PFSK-1 (cell line): Measurements from ENCODE around the gene MAPKAPK3.

Source experiments
- FOXP2 ChIP-seq: optimal IDR thresholded peaks from 2 replicates; pipeline ENCODE3; 2011; ENCODE audit warnings: borderline replicate concordance, control low read depth, inconsistent platforms; ENCODE audit not compliant: insufficient read depth; ENCODE audit errors: extremely low read length, extremely low read depth
- POLR2AphosphoS5 ChIP-seq: IDR thresholded peaks from 2 replicates; pipeline ENCODE4 v1.6.1; 2012; ENCODE audit warnings: low read depth, mild to moderate bottlenecking, control low read depth, low read length, moderate library complexity
- SIN3A ChIP-seq: IDR thresholded peaks from 2 replicates; pipeline ENCODE4 v1.6.1; 2012; ENCODE audit warnings: mild to moderate bottlenecking, low read length, moderate library complexity, borderline replicate concordance; ENCODE audit not compliant: insufficient read depth
- TAF1 ChIP-seq: IDR thresholded peaks from 2 replicates; pipeline ENCODE4 v1.6.1; 2012; ENCODE audit warnings: low read length, control low read depth, borderline replicate concordance; ENCODE audit not compliant: insufficient read depth
- TF ChIP-seq, protein P1 (sequence below), 2 experiments: IDR thresholded peaks; 2 replicates each; pipeline versions ENCODE4 v1.6.1 to v1.8.0; 2011 to 2012; ENCODE audit warnings: low read depth in 2 of 2, low read length in 2 of 2, control low read depth in 1 of 2, inconsistent platforms in 1 of 2, mild to moderate bottlenecking in 1 of 2, moderate library complexity in 1 of 2; ENCODE audit not compliant: insufficient read depth in 1 of 2

Gene MAPKAPK3

DNA sequence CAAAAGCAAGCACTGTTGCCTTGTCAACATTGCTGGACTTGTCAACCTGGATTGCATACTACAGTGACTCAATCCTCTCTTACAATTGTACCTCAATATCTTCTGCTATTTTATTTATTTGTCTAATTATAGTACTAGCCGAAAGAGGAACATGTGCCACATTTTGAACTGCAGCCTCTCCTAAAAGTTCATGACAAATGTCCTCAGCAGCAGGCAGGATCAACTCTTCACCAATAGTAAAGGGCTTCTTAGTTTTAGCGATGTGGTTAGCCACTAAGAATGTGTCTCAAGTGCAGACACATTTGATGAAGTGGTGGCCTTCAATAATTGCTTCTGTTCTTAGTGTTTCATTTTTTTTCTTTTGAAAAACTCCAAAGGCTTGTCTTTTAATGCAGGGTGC is 71.0 kb downstream of the MAPKAPK3 start:
- no peak for TF ChIP-seq TAF1
- no peak for TF ChIP-seq POLR2AphosphoS5
- no peak for TF ChIP-seq FOXP2
- TF ChIP-seq SIN3A = no peak
- TF ChIP-seq, protein P1, sequence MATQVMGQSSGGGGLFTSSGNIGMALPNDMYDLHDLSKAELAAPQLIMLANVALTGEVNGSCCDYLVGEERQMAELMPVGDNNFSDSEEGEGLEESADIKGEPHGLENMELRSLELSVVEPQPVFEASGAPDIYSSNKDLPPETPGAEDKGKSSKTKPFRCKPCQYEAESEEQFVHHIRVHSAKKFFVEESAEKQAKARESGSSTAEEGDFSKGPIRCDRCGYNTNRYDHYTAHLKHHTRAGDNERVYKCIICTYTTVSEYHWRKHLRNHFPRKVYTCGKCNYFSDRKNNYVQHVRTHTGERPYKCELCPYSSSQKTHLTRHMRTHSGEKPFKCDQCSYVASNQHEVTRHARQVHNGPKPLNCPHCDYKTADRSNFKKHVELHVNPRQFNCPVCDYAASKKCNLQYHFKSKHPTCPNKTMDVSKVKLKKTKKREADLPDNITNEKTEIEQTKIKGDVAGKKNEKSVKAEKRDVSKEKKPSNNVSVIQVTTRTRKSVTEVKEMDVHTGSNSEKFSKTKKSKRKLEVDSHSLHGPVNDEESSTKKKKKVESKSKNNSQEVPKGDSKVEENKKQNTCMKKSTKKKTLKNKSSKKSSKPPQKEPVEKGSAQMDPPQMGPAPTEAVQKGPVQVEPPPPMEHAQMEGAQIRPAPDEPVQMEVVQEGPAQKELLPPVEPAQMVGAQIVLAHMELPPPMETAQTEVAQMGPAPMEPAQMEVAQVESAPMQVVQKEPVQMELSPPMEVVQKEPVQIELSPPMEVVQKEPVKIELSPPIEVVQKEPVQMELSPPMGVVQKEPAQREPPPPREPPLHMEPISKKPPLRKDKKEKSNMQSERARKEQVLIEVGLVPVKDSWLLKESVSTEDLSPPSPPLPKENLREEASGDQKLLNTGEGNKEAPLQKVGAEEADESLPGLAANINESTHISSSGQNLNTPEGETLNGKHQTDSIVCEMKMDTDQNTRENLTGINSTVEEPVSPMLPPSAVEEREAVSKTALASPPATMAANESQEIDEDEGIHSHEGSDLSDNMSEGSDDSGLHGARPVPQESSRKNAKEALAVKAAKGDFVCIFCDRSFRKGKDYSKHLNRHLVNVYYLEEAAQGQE (IDR thresholded peaks at IDR 0.05; ENCODE audit: insufficient read depth in 1 of 2, low read depth in 2 of 2, low read length in 2 of 2) = no peak

DNA sequence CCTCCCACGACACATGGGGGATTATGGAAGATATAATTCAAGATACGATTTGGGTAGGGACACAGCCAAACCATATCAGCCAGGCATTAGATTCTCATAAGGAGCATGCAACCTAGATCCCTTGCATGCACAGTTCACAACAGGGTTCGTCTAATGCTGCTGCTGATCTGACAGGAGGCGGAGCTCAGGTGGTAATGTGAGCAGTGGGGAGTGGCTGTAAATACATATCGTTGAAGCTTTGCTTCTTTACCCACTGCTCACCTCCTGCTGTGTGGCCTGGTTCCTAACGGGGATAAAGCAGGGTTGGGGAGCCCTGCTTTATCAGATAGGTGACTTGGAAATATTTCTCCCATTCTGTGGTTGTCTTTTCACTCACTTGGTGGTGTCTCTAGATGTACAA is 72.6 kb downstream of the MAPKAPK3 start:
- TF ChIP-seq POLR2AphosphoS5 (no peak), TAF1 (no peak), SIN3A (no peak), FOXP2 (no peak)
- TF ChIP-seq, protein P1 (IDR thresholded peaks at IDR 0.05; ENCODE audit: insufficient read depth in 1 of 2, low read depth in 2 of 2, low read length in 2 of 2) = no peak

DNA sequence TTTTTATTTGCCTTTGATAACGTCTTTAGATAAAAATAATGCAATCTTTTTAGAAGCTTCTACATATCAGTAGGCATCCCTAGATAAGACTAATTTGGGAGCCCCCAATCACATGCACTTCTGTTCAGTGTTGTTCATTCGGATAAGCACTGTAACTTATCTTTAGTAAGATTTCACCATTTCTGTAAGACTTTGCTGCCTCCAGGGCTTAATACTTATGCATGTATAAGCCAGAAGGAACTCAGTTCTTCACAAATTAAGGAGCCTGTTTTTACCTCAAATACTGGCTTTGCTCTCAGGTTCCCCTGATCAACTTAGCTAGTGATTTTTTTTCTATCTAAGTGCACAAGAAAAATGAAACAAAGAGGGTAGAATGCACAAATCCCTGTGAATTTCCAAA is 78.1 kb downstream of the MAPKAPK3 start:
- TF ChIP-seq TAF1 = no peak
- no peak for TF ChIP-seq SIN3A
- TF ChIP-seq FOXP2 = no peak
- TF ChIP-seq, protein P1 (IDR thresholded peaks at IDR 0.05; ENCODE audit: insufficient read depth in 1 of 2, low read depth in 2 of 2, low read length in 2 of 2) = no peak
- no peak for TF ChIP-seq POLR2AphosphoS5

DNA sequence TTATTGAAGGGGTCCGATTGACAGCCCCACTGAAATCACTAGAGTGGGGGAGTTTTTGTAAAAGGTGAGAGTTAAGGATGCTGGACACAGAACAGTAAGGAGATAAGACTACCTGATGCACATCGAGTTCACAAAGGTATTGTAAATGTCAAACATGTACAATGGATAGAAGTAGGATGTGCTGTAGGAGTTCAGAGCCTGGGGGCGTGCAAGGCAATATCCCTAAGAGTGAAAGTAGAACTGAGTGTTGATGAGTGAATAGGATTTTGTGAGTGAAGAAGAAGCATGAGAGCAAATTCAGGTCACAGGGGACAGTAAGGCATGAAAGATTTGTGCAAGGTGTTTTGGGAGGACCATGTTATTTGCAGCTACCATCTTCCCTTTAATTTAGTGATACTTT is 79.3 kb downstream of the MAPKAPK3 start:
- TF ChIP-seq POLR2AphosphoS5 (no peak), TAF1 (no peak), FOXP2 (no peak), SIN3A (no peak)
- TF ChIP-seq, protein P1 (IDR thresholded peaks at IDR 0.05; ENCODE audit: insufficient read depth in 1 of 2, low read depth in 2 of 2, low read length in 2 of 2) = no peak

DNA sequence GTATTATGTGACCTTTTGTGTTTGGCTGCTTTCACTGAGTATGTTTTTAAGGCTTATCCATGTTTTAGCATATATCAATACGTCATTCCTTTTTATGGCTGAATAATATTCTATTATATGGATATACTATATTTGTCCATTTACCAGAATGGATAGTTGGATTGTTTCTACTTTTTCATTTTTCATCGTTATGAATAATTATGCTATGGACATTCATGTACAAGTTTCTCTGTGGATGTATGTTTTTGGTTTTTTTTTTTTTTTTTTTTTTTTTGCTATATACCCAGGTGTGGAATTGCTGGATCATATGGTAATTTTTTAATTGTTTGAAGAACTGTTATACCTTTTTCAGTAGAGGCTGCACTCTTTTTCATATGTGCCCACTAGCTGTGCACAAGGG is 81.3 kb downstream of the MAPKAPK3 start:
- no peak for TF ChIP-seq TAF1
- no peak for TF ChIP-seq POLR2AphosphoS5
- no peak for TF ChIP-seq SIN3A
- TF ChIP-seq, protein P1 (IDR thresholded peaks at IDR 0.05; ENCODE audit: insufficient read depth in 1 of 2, low read depth in 2 of 2, low read length in 2 of 2) = no peak
- TF ChIP-seq FOXP2 = no peak
